GM06990 (cell line): ENCODE measurements around the gene SORD.

Source experiments
- DNase-seq: peaks from one replicate; pipeline ENCODE4 v3.0.0-alpha.2; 2011; ENCODE audit not compliant: insufficient read length; ENCODE audit errors: extremely low read depth
- H3K27me3 ChIP-seq: replicated peaks from 2 replicates; pipeline ENCODE4 v1.6.0; 2011; ENCODE audit warnings: low read length; ENCODE audit not compliant: control insufficient read depth, insufficient read depth
- H3K36me3 ChIP-seq: 2 replicates; pipeline ENCODE4 v1.5.1; 2011; ENCODE audit warnings: low read length; ENCODE audit not compliant: control insufficient read depth, insufficient read depth
- H3K4me3 ChIP-seq: replicated peaks from 2 replicates; pipeline ENCODE4 v1.5.1; 2011; ENCODE audit warnings: low read depth, mild to moderate bottlenecking, control low read depth, low read length
- TF ChIP-seq, protein P1 (sequence below): IDR thresholded peaks from 2 replicates; pipeline ENCODE4 v1.5.1; 2011; ENCODE audit warnings: low read length, control low read depth, mild to moderate bottlenecking, inconsistent platforms; ENCODE audit not compliant: insufficient read depth, poor library complexity, severe bottlenecking

Gene SORD

DNA sequence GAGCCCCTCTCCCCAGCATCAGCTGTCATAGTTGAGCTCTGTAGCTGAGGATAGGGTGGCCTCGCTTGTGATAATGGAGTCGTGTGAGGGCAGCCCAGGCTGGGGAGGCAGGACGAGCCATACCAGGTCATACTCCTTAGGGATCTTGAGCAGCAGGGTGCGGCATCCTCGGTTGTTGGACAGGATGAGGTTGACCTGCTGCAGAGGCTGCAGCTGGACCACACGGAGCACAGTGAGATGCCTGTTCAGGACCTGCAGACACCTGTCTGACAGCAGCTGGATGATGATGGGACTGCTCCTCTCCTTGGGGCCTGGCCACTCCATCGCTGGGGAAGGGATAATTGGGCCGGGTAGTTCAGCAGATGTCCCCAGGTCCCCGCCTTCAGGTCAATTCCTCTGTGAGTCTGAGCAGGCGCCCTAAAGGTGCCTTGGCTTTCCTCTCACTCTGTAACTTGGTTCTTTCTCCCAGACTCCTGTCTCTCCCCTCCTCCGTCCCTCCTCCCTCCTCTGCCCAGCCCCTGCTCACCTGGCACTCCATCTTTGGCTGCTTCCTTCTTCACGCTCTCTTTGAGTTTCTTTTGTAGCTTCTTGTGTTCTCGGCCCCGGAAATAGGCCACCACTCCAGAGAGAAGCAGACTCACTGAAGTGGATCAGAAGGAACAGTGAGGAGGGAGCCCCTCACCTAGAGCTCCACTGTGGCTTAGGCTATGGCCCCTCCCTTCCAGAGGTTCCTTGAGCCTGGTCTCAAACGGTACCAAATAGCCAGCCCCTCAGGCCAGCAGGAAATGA lies 83.2 kb downstream of the SORD start:
- H3K4me3 ChIP-seq: no peak overlapping the region
- no peaks in the 10 kb centered on the region for H3K36me3 ChIP-seq
- no peak for DNase-seq
- TF ChIP-seq, protein P1, sequence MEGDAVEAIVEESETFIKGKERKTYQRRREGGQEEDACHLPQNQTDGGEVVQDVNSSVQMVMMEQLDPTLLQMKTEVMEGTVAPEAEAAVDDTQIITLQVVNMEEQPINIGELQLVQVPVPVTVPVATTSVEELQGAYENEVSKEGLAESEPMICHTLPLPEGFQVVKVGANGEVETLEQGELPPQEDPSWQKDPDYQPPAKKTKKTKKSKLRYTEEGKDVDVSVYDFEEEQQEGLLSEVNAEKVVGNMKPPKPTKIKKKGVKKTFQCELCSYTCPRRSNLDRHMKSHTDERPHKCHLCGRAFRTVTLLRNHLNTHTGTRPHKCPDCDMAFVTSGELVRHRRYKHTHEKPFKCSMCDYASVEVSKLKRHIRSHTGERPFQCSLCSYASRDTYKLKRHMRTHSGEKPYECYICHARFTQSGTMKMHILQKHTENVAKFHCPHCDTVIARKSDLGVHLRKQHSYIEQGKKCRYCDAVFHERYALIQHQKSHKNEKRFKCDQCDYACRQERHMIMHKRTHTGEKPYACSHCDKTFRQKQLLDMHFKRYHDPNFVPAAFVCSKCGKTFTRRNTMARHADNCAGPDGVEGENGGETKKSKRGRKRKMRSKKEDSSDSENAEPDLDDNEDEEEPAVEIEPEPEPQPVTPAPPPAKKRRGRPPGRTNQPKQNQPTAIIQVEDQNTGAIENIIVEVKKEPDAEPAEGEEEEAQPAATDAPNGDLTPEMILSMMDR: no peak
- peaks cover 1% of the 10 kb centered on the region for H3K27me3 ChIP-seq

DNA sequence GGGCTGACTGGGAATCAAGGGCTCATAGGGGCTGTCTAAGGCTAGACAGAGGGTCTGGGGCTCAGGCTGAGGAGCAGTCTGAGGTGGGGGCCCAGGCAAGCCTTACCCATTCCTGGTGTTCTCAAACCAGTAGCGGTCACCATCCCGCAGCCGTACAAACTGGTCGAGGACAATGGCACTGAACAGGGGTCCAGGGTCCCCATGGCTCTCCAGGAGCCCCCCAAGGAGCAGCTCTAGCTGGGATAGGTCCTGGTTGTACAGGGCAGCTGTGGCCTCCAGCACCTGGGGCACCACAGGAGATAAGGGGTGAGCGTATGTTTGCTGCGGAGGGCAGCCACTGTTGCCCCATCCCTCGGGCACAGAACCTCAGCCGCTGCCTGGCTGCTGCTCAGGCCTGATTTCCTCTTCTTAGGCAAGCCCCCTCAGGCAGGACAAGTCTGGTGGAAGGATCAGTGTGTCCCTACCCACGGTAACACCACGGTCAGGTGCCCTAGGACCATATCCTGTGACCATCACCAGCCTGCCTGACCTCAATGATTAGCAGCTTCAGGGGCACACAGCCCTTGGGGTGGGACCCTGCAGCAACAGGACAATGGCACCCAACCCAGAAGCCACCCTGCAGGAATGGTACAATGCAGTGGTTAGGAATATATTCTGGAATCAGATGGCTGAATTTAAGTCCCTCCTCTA lies 85.1 kb downstream of the SORD start:
- TF ChIP-seq, protein P1: no peak
- Histone ChIP-seq H3K27me3 (peaks cover 3% of the 10 kb centered on the region), H3K4me3 (no peak overlapping the region), H3K36me3 (no peaks in the 10 kb centered on the region)
- DNase-seq: no peak

DNA sequence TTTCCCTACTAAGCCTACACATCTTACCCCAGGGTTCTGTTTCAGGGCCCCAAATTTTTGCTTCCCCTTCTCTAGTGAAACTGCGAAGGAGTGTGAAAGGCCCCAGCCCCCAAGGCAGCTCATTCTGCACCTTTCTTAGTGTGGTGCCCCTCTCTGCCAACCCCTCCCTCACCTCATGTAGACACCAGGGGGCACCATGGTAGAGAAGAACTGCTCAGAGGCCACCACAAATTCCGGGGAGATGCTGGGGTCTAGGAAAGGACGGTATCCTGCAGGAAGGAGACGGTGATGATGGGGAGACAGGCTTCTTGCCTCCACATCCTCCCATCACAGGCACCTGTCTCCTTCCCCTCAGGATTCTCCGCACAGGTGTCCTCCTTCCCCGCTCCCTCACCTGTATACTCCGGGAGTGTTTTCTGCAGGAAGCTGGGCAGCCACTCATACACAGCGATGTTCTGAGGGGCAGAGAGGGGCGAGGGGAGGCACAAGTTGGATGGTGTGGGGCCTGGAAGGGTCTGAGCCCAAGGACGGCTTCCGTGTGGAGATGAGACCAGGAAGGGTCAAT lies 87.3 kb downstream of the SORD start:
- DNase-seq: no peak
- TF ChIP-seq, protein P1: peak; percentile 28
- Histone ChIP-seq H3K36me3 (no peaks in the 10 kb centered on the region), H3K27me3 (peaks cover 10% of the 10 kb centered on the region), H3K4me3 (no peak overlapping the region)

GRCh38 chr15:45111390-45112142 lies 88.6 kb downstream of the SORD start:
- TF ChIP-seq, protein P1: no peak
- peaks cover 14% of the 10 kb centered on the region for H3K27me3 ChIP-seq
- no peak for DNase-seq
- no peaks in the 10 kb centered on the region for H3K36me3 ChIP-seq
- no peak overlapping the region for H3K4me3 ChIP-seq

DNA sequence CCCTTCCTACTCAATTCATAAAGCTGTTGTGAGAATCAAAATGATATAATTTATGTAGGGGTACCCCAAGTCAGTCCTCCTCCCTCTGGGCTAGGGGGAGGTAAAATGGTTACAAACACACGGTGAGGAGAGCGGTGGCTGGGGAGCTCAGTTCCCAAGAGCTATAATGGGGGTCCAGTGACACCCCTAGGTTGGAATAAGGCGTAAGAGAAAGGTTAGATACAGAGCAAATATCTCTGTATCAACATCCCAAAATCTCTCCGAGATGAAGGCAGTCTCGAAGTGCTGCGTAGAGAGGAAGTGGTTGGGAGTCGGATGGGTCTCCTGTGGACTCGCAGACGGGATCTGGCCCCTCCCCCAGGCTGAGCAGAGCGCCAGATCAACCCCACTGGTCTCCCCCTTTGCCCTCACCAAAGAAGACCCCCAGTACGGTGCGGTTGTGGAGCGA lies 89.2 kb downstream of the SORD start:
- H3K27me3 ChIP-seq: peaks cover 14% of the 10 kb centered on the region
- no peaks in the 10 kb centered on the region for H3K36me3 ChIP-seq
- H3K4me3 ChIP-seq: no peak overlapping the region
- DNase-seq: no peak
- TF ChIP-seq, protein P1: no peak
